Sigmoid colon (tissue), 7 donors: ENCODE results near the gene SLC4A11. TPM values are rescaled to one million over a fixed set of nuclear protein-coding genes. Genes with fewer than 3 reads are reported as not detected.

Experiments used
- DNase-seq: peaks from one replicate; pipeline ENCODE4 v3.0.0-alpha.2; 2019
- H3K27ac ChIP-seq, 4 donors: fragments of 200-600 bp; sonication (generic); one replicate each; pipeline ENCODE4 v1.5.1; 2016 to 2019; ENCODE audit warnings: mild to moderate bottlenecking in 1 of 4
- H3K27me3 ChIP-seq, 3 donors: fragments of 200-600 bp; sonication (generic); one replicate each; pipeline ENCODE4 v1.5.1; 2019; ENCODE audit warnings: mild to moderate bottlenecking in 1 of 3
- H3K36me3 ChIP-seq, 4 donors: fragments of 200-600 bp; sonication (generic); one replicate each; pipeline ENCODE4 v1.5.1; 2016 to 2019
- H3K4me1 ChIP-seq, 4 donors: fragments of 200-600 bp; sonication (generic); one replicate each; pipeline ENCODE4 v1.5.1; 2017 to 2019
- H3K4me3 ChIP-seq, 4 donors: fragments of 200-600 bp; sonication (generic); one replicate each; pipeline ENCODE4 v1.5.1; 2017 to 2019; ENCODE audit warnings: mild to moderate bottlenecking in 2 of 4, moderate library complexity in 1 of 4
- H3K9me3 ChIP-seq, 4 donors: fragments of 200-600 bp in 3 of 4; sonication (generic) in 3 of 4; one replicate each; pipeline versions ENCODE4 v1.5.1 to v1.6.1; 2013 to 2019
- CTCF ChIP-seq, 4 experiments: fragments of 450-650 bp in 3 of 4; fragments of 200-600 bp in 1 of 4; IDR thresholded peaks; one replicate each; pipeline ENCODE4 v1.5.1; 2016 to 2019; ENCODE audit warnings: antibody characterized with exemption in 4 of 4, mild to moderate bottlenecking in 3 of 4, moderate library complexity in 2 of 4
- EP300 ChIP-seq, 4 donors: sonication (generic); formaldehyde crosslinking; IDR thresholded peaks; one replicate each; pipeline ENCODE4 v1.6.1; 2017; ENCODE audit warnings: antibody characterized with exemption in 4 of 4
- POLR2A ChIP-seq, 2 donors: fragments of 450-650 bp; IDR thresholded peaks; one replicate each; pipeline ENCODE4 v1.6.1; 2016; ENCODE audit warnings: antibody characterized with exemption in 2 of 2, mild to moderate bottlenecking in 2 of 2, moderate library complexity in 2 of 2
- POLR2AphosphoS5 ChIP-seq, 4 donors: sonication (generic); formaldehyde crosslinking; IDR thresholded peaks; one replicate each; pipeline ENCODE4 v1.6.1; 2017; ENCODE audit warnings: antibody characterized with exemption in 4 of 4
- WGBS, 2 donors: extraction: QIAGEN DNeasy Blood & Tissue Kit; methylation state at CpG; one replicate each; pipeline ENCODE4 v1.1.7; 2013; 5-methylcytosine and 5-hydroxymethylcytosine counted together
- intact Hi-C: fragments of 100-400 bp; cut with DNase I; formaldehyde crosslinking; loops from one replicate; pipeline ENCODE4 v1.15.1; 2023
- polyA plus RNA-seq, 3 donors: library from polyadenylated mRNA; stranded (reverse); fragments of 200-250 nt; gene quantifications; one replicate each; pipeline ENCODE4 v1.2.3, GENCODE V29; 2013
- total RNA-seq, 4 donors: library from RNA; depleted of rRNA; stranded (reverse); fragments of >200 nt; gene quantifications; one replicate each; pipeline ENCODE4 v1.1.0, GENCODE V29; 2016
- donor health status: healthy with polysubstance abuse.
- donor health status: Bipolar disorder and iron deficiency.
- donor health status: healthy.

SLC4A11 gene
- total and polyA plus RNA-seq, 7 donors: 0.36 to 2.1 TPM; not detected in 5

- H3K4me3 ChIP-seq: no peak overlapping the region
- 65 to 85% methylated on average over 15 of the region's 15 CpGs for WGBS, 2 donors
- H3K27ac ChIP-seq: no peak overlapping the region
- peaks cover 0 to 24% (median 23%) of the 10 kb centered on the region in 4 donors for H3K4me1 ChIP-seq
- no peaks in the 10 kb centered on the region for H3K9me3 ChIP-seq
- intact Hi-C loops: no loop called here
- no peak for DNase-seq
- peaks cover 33 to 92% (median 54%) of the 10 kb centered on the region in 3 donors for H3K27me3 ChIP-seq
- H3K36me3 ChIP-seq: no peaks in the 10 kb centered on the region
- TF ChIP-seq CTCF (IDR thresholded peaks at IDR 0.05): no peak
- no peak for TF ChIP-seq POLR2AphosphoS5 (IDR thresholded peaks at IDR 0.05)
- no peak for TF ChIP-seq EP300 (IDR thresholded peaks at IDR 0.05)
- no peak for TF ChIP-seq POLR2A (IDR thresholded peaks at IDR 0.05)
Observed at GRCh38 chr20:3240776-3241363, 1.9 kb upstream of the SLC4A11 start.

- H3K4me1 ChIP-seq: peaks cover 0 to 24% (median 23%) of the 10 kb centered on the region in 4 donors
- H3K27me3 ChIP-seq: peaks cover 33 to 97% (median 61%) of the 10 kb centered on the region in 3 donors
- H3K4me3 ChIP-seq: peak overlapping the region; percentile 23 to 63 (median 57)
- TF ChIP-seq POLR2AphosphoS5 (IDR thresholded peaks at IDR 0.05) (no peak), CTCF (IDR thresholded peaks at IDR 0.05) (no peak), POLR2A (IDR thresholded peaks at IDR 0.05) (no peak), EP300 (IDR thresholded peaks at IDR 0.05) (no peak)
- WGBS, 2 donors: 16 to 17% methylated on average over 54 of the region's 54 CpGs
- no peaks in the 10 kb centered on the region for H3K36me3 ChIP-seq
- DNase-seq: no peak
- no peaks in the 10 kb centered on the region for H3K9me3 ChIP-seq
- peak overlapping the region in 1 of 4 donors; percentile 31 for H3K27ac ChIP-seq
- intact Hi-C loops: no loop called here
Observed at GRCh38 chr20:3239867-3240775, 1.1 kb upstream of the SLC4A11 start.

- peaks cover 0 to 24% (median 23%) of the 10 kb centered on the region in 4 donors for H3K4me1 ChIP-seq
- no peak overlapping the region for H3K27ac ChIP-seq
- DNase-seq: no peak
- H3K4me3 ChIP-seq: peak overlapping the region; percentile 23 to 63 (median 57)
- H3K27me3 ChIP-seq: peaks cover 33 to 82% (median 54%) of the 10 kb centered on the region in 3 donors
- H3K9me3 ChIP-seq: no peaks in the 10 kb centered on the region
- no peaks in the 10 kb centered on the region for H3K36me3 ChIP-seq
- intact Hi-C loops: no loop called here
- WGBS, 2 donors: 1% methylated on average over 48 of the region's 48 CpGs
- TF ChIP-seq CTCF (IDR thresholded peaks at IDR 0.05): no peak
Observed at GRCh38 chr20:3238616-3239025, 369 bp downstream of the SLC4A11 start.

GRCh38 chr20:3237958-3238615 lies 903 bp downstream of the SLC4A11 start:
- 3 to 4% methylated on average over 59 of the region's 59 CpGs for WGBS, 2 donors

More at GRCh38 chr20:3237958-3238615, 903 bp downstream of the SLC4A11 start:
- no peak overlapping the region for H3K27ac ChIP-seq
- DNase-seq: no peak
- no peaks in the 10 kb centered on the region for H3K36me3 ChIP-seq
- no peaks in the 10 kb centered on the region for H3K9me3 ChIP-seq
- intact Hi-C loops: no loop called here
- peaks cover 33 to 77% (median 54%) of the 10 kb centered on the region in 3 donors for H3K27me3 ChIP-seq
- TF ChIP-seq CTCF (IDR thresholded peaks at IDR 0.05): no peak
- no peak for TF ChIP-seq POLR2AphosphoS5 (IDR thresholded peaks at IDR 0.05)
- TF ChIP-seq EP300 (IDR thresholded peaks at IDR 0.05): no peak
- no peak for TF ChIP-seq POLR2A (IDR thresholded peaks at IDR 0.05)
- peaks cover 0 to 24% (median 23%) of the 10 kb centered on the region in 4 donors for H3K4me1 ChIP-seq
- H3K4me3 ChIP-seq: peak overlapping the region; percentile 23 to 63 (median 57)
